K562 (cell line): ENCODE results near the gene GABRR1. TPM values are rescaled to one million over a fixed set of nuclear protein-coding genes. Genes with fewer than 3 reads are reported as not detected.

Source experiments
- C11orf30 ChIP-seq: fragments of 450-650 bp; IDR thresholded peaks from 2 replicates; pipeline ENCODE4 v1.6.1; 2016; ENCODE audit warnings: low read depth, mild to moderate bottlenecking
- CHD2 ChIP-seq: IDR thresholded peaks from 2 replicates; pipeline ENCODE4 v1.6.1; 2011; ENCODE audit warnings: low read depth, low read length
- FOXK1 ChIP-seq: sonication (generic); formaldehyde crosslinking; IDR thresholded peaks from 2 replicates; pipeline ENCODE4 v1.8.0; 2022; ENCODE audit warnings: missing genetic modification reagents, mild to moderate bottlenecking, borderline replicate concordance
- FOXK2 ChIP-seq, 2 experiments: fragments of 450-650 bp; IDR thresholded peaks in 1 of 2; conservative IDR thresholded peaks in 1 of 2; 2 replicates each; pipeline ENCODE4 v1.6.1; 2016; ENCODE audit warnings: low read depth in 2 of 2, mild to moderate bottlenecking in 1 of 2
- FUS ChIP-seq: fragments of 200-400 bp; formaldehyde crosslinking; optimal IDR thresholded peaks from 2 replicates; pipeline ENCODE3; 2017; ENCODE audit warnings: low read depth, low read length
- GATA2 ChIP-seq: sonication (generic); formaldehyde crosslinking; IDR thresholded peaks from 2 replicates; pipeline ENCODE4 v1.4.0; 2020; ENCODE audit warnings: mild to moderate bottlenecking, missing genetic modification reagents
- MEF2A ChIP-seq: IDR thresholded peaks from 2 replicates; pipeline ENCODE4 v1.6.1; 2011; ENCODE audit warnings: low read depth, mild to moderate bottlenecking, low read length, moderate library complexity; ENCODE audit not compliant: control insufficient read depth
- NCOA2 ChIP-seq, 2 experiments: fragments of 450-650 bp; IDR thresholded peaks; 2 replicates each; pipeline ENCODE4 v1.6.1; 2018; ENCODE audit warnings: mild to moderate bottlenecking in 2 of 2, moderate library complexity in 1 of 2; ENCODE audit not compliant: partially characterized antibody in 2 of 2
- PKNOX1 ChIP-seq: fragments of 450-650 bp; IDR thresholded peaks from 2 replicates; pipeline ENCODE4 v1.6.1; 2016
- RAD21 ChIP-seq, 2 experiments: fragments of 250-450 bp in 1 of 2; fragments of 450-650 bp in 1 of 2; sonication (Bioruptor Pico) in 1 of 2; formaldehyde crosslinking in 1 of 2; IDR thresholded peaks in 1 of 2; conservative IDR thresholded peaks in 1 of 2; 2 replicates each; pipeline versions ENCODE4 v1.4.0 to v1.8.0; 2020 to 2022; ENCODE audit warnings: mild to moderate bottlenecking in 2 of 2, moderate library complexity in 1 of 2
- RAD51 ChIP-seq: fragments of 450-650 bp; IDR thresholded peaks from 2 replicates; pipeline ENCODE4 v1.7.1; 2016; ENCODE audit warnings: low read depth, mild to moderate bottlenecking, borderline replicate concordance
- SAP30 ChIP-seq: fragments of 200-600 bp; sonication (generic); IDR thresholded peaks from 2 replicates; pipeline ENCODE4 v1.6.1; 2012; ENCODE audit warnings: borderline replicate concordance, low read depth, mild to moderate bottlenecking, moderate library complexity, low read length, control low read depth, inconsistent platforms; ENCODE audit not compliant: insufficient read depth, poor library complexity, severe bottlenecking
- TAF7 ChIP-seq: fragments of 450-650 bp; IDR thresholded peaks from 2 replicates; pipeline ENCODE4 v1.6.1; 2016; ENCODE audit warnings: missing genetic modification characterization, missing compliant biosample characterization
- ZBTB33 ChIP-seq: sonication (generic); formaldehyde crosslinking; IDR thresholded peaks from 2 replicates; pipeline ENCODE4 v1.8.1; 2023; ENCODE audit warnings: mild to moderate bottlenecking, missing genetic modification reagents
- ZNF174 ChIP-seq: fragments of 250-450 bp; sonication (Bioruptor Pico); IDR thresholded peaks from 2 replicates; pipeline ENCODE4 v1.4.0; 2020; ENCODE audit warnings: mild to moderate bottlenecking
- ZNF384 ChIP-seq: IDR thresholded peaks from 2 replicates; pipeline ENCODE4 v1.6.1; 2012; ENCODE audit warnings: low read depth, low read length, improper control_type of control experiment
- ZNF431 ChIP-seq: sonication (generic); formaldehyde crosslinking; IDR thresholded peaks from 2 replicates; pipeline ENCODE4 v1.8.0; 2022; ENCODE audit warnings: mild to moderate bottlenecking, missing genetic modification reagents
- polyA plus RNA-seq, 8 experiments: library from polyadenylated mRNA; depleted of rRNA in 4 of 8; stranded (reverse) in 5 of 8; unstranded in 3 of 8; fragments of >200 nt; fragmentation: Nextera tagmentation in 2 of 8; fragmentation: Illumina TruSeq in 1 of 8; extraction: Ambion mirVana in 2 of 8; extraction: Trizol in 1 of 8; gene quantifications; 2 replicates each; pipeline versions ENCODE4 v1.2.1 to v1.2.3, GENCODE V29; 2011 to 2014; ENCODE audit warnings: inconsistent platforms in 1 of 8, missing spikeins in 1 of 8
- total RNA-seq, 7 experiments: library from RNA; depleted of rRNA in 6 of 7; stranded (reverse); fragments of >200 nt in 6 of 7; fragmentation: Illumina TruSeq in 2 of 7; extraction: Trizol in 2 of 7; gene quantifications; 2 replicates each; pipeline versions ENCODE4 v1.2.1 to v1.2.3, GENCODE V29; 2011 to 2021; ENCODE audit warnings: low replicate concordance in 1 of 7

Gene GABRR1
- total and polyA plus RNA-seq, 9 of the 15 experiments (the other 6 are each of a cell fraction or from before 2014, with no cell fraction given) = not detected

- TF ChIP-seq PKNOX1 (no peak), RAD21 (CRISPR knock-in tag; conservative IDR thresholded peaks at IDR 0.05 in 1 of 2, IDR thresholded peaks at IDR 0.05 in 1 of 2) (0 out of 4 replicates have a peak, but pooled peaks of 1 of the 2 experiments have one; percentile 2), NCOA2 (IDR thresholded peaks at IDR 0.05; ENCODE audit: partially characterized antibody in 2 of 2) (no peak), FUS (no peak), MEF2A (no peak), C11orf30 (peak; percentile 32; the same call in 1 of the 2 replicates), FOXK1 (CRISPR knock-in tag) (no peak), FOXK2 (conservative IDR thresholded peaks at IDR 0.05 in 1 of 2, IDR thresholded peaks at IDR 0.05 in 1 of 2; ENCODE audit: low read depth in 2 of 2) (0 out of 4 replicates have a peak, but pooled peaks of 1 of the 2 experiments have one; percentile 28), GATA2 (CRISPR knock-in tag) (no peak), ZNF174 (CRISPR knock-in tag) (no peak), ZNF384 (peak; percentile 37; the same call in 1 of the 2 replicates), SAP30 (no peak), ZBTB33 (CRISPR knock-in tag) (no peak), ZNF431 (CRISPR knock-in tag) (no peak), RAD51 (no peak), TAF7 (tag) (no peak), CHD2 (no peak)
These were observed 43.7 kb upstream of the GABRR1 start (continued) for GRCh38 chr6:89260832-89261231.
